H9 (cell line): Measurements from ENCODE around the gene NFE2. TPM values are rescaled to one million over a fixed set of nuclear protein-coding genes. Genes with fewer than 3 reads are reported as not detected.

ENCODE experiments used
- DNase-seq: peaks from one replicate; pipeline ENCODE4 v3.0.0-alpha.2; 2017
- H2AFZ ChIP-seq: one replicate; pipeline ENCODE4 v1.6.1; 2013; ENCODE audit warnings: mild to moderate bottlenecking, low read length, control low read depth, moderate library complexity
- H2AK5ac ChIP-seq: 2 replicates; pipeline ENCODE4 v1.6.1; 2013; ENCODE audit warnings: low read length, control low read depth, mixed read lengths; ENCODE audit not compliant: insufficient read length
- H2BK120ac ChIP-seq: one replicate; pipeline ENCODE4 v1.6.1; 2013; ENCODE audit warnings: low read depth, mild to moderate bottlenecking, low read length, control low read depth, inconsistent platforms; ENCODE audit not compliant: poor library complexity, severe bottlenecking
- H2BK12ac ChIP-seq: 2 replicates; pipeline ENCODE4 v1.6.1; 2013; ENCODE audit warnings: low read length, control low read depth, mixed read lengths, low read depth; ENCODE audit not compliant: insufficient read length
- H2BK15ac ChIP-seq: 2 replicates; pipeline ENCODE4 v1.6.1; 2013; ENCODE audit warnings: low read depth, low read length, control low read depth
- H2BK20ac ChIP-seq: one replicate; pipeline ENCODE4 v1.6.1; 2013; ENCODE audit warnings: low read depth, mild to moderate bottlenecking, low read length, control low read depth, inconsistent platforms; ENCODE audit not compliant: poor library complexity, severe bottlenecking
- H2BK5ac ChIP-seq: 2 replicates; pipeline ENCODE4 v1.6.1; 2013; ENCODE audit warnings: low read length, control low read depth, mixed read lengths; ENCODE audit not compliant: insufficient read length
- H3K14ac ChIP-seq: 2 replicates; pipeline ENCODE4 v1.6.1; 2013; ENCODE audit warnings: low read length, control low read depth; ENCODE audit not compliant: insufficient read depth
- H3K18ac ChIP-seq: 2 replicates; pipeline ENCODE4 v1.6.1; 2013; ENCODE audit warnings: low read depth, mild to moderate bottlenecking, mixed read lengths, low read length, control low read depth; ENCODE audit not compliant: insufficient read length
- H3K23ac ChIP-seq: 2 replicates; pipeline ENCODE4 v1.6.1; 2013; ENCODE audit warnings: low read length, control low read depth, mixed read lengths, low read depth; ENCODE audit not compliant: insufficient read length
- H3K23me2 ChIP-seq: 2 replicates; pipeline ENCODE4 v1.6.1; 2013; ENCODE audit warnings: low read depth, mild to moderate bottlenecking, mixed read lengths, low read length, control low read depth; ENCODE audit not compliant: insufficient read length, poor library complexity, severe bottlenecking
- H3K27ac ChIP-seq: 2 replicates; pipeline ENCODE4 v1.5.1; 2013; ENCODE audit warnings: low read length, control low read depth, mixed read lengths, low read depth; ENCODE audit not compliant: insufficient read length
- H3K27me3 ChIP-seq: 2 replicates; pipeline ENCODE4 v1.6.1; 2013; ENCODE audit warnings: low read length, control low read depth, inconsistent platforms; ENCODE audit not compliant: insufficient read depth
- H3K4ac ChIP-seq: 2 replicates; pipeline ENCODE4 v1.6.1; 2013; ENCODE audit warnings: low read depth, mild to moderate bottlenecking, control low read depth, inconsistent platforms, low read length, moderate library complexity
- H3K4me1 ChIP-seq: 2 replicates; pipeline ENCODE4 v1.6.1; 2013; ENCODE audit warnings: low read length, control low read depth, inconsistent platforms; ENCODE audit not compliant: insufficient read depth
- H3K4me2 ChIP-seq: 2 replicates; pipeline ENCODE4 v1.6.1; 2013; ENCODE audit warnings: low read length, control low read depth, mixed read lengths; ENCODE audit not compliant: insufficient read length, insufficient read depth
- H3K56ac ChIP-seq: 2 replicates; pipeline ENCODE4 v1.6.1; 2013; ENCODE audit warnings: low read depth, mild to moderate bottlenecking, mixed read lengths, low read length, control low read depth; ENCODE audit not compliant: insufficient read length
- H3K79me1 ChIP-seq: 2 replicates; pipeline ENCODE4 v1.6.1; 2013; ENCODE audit warnings: low read depth, mild to moderate bottlenecking, moderate library complexity, low read length, control low read depth, inconsistent platforms; ENCODE audit not compliant: insufficient read depth, poor library complexity, severe bottlenecking
- H3K79me2 ChIP-seq: 2 replicates; pipeline ENCODE4 v1.6.1; 2013; ENCODE audit warnings: low read length, control low read depth, inconsistent platforms; ENCODE audit not compliant: insufficient read depth
- H3K9ac ChIP-seq: 2 replicates; pipeline ENCODE4 v1.6.1; 2013; ENCODE audit warnings: low read length, control low read depth, mixed read lengths; ENCODE audit not compliant: insufficient read length; ENCODE audit errors: extremely low read depth
- H3K9me3 ChIP-seq: one replicate; pipeline ENCODE4 v1.6.1; 2013; ENCODE audit warnings: low read depth, low read length, inconsistent platforms; ENCODE audit not compliant: control insufficient read depth
- H3T11ph ChIP-seq: one replicate; pipeline ENCODE4 v1.6.1; 2013; ENCODE audit warnings: mild to moderate bottlenecking, low read length, control low read depth, inconsistent platforms
- H4K20me1 ChIP-seq: one replicate; pipeline ENCODE4 v1.6.1; 2013; ENCODE audit not compliant: control insufficient read depth, insufficient read length, insufficient read depth
- H4K5ac ChIP-seq: 2 replicates; pipeline ENCODE4 v1.6.1; 2013; ENCODE audit warnings: low read depth, mild to moderate bottlenecking, mixed read lengths, low read length, control low read depth; ENCODE audit not compliant: insufficient read length
- H4K8ac ChIP-seq: replicated peaks from 2 replicates; pipeline ENCODE4 v1.6.1; 2013; ENCODE audit warnings: low read length, control low read depth, mixed read lengths, low read depth; ENCODE audit not compliant: insufficient read length
- H4K91ac ChIP-seq: 2 replicates; pipeline ENCODE4 v1.6.1; 2013; ENCODE audit warnings: low read depth, mild to moderate bottlenecking, moderate library complexity, mixed read lengths, low read length, control low read depth; ENCODE audit not compliant: insufficient read length
- H3K27ac Mint-ChIP-seq, 3 experiments: 2 replicates in 2 of 3; 3 replicates in 1 of 3; pipeline ENCODE4 v1.8.0; 2020 to 2021; ENCODE audit warnings: mixed read lengths in 3 of 3, mild to moderate bottlenecking in 1 of 3, moderate library complexity in 1 of 3
- H3K27me3 Mint-ChIP-seq: 2 replicates; pipeline ENCODE4 v1.8.0; 2021; ENCODE audit warnings: low read depth, mild to moderate bottlenecking, moderate library complexity, mixed read lengths
- H3K36me3 Mint-ChIP-seq, 3 experiments: 2 replicates in 2 of 3; 3 replicates in 1 of 3; pipeline ENCODE4 v1.8.0; 2020 to 2021; ENCODE audit warnings: low read depth in 3 of 3, mixed read lengths in 3 of 3; ENCODE audit not compliant: insufficient read depth in 1 of 3
- H3K4me1 Mint-ChIP-seq, 2 experiments: 2 replicates each; pipeline ENCODE4 v1.8.0; 2020; ENCODE audit warnings: mixed read lengths in 2 of 2
- H3K4me3 Mint-ChIP-seq, 2 experiments: 2 replicates in 1 of 2; 3 replicates in 1 of 2; pipeline ENCODE4 v1.8.0; 2020 to 2021; ENCODE audit warnings: mild to moderate bottlenecking in 2 of 2, mixed read lengths in 2 of 2, moderate library complexity in 1 of 2
- H3K9me3 Mint-ChIP-seq, 2 experiments: 2 replicates in 1 of 2; 3 replicates in 1 of 2; pipeline ENCODE4 v1.8.0; 2020; ENCODE audit warnings: mild to moderate bottlenecking in 2 of 2, mixed read lengths in 2 of 2, moderate library complexity in 1 of 2
- WGBS: extraction: QIAGEN DNeasy Blood & Tissue Kit; methylation state at CpG from one replicate; pipeline ENCODE4 v1.1.7; 2013; ENCODE audit warnings: missing lambda C conversion rate, low lambda C conversion rate, mixed read lengths; ENCODE audit not compliant: insufficient read length; ENCODE audit errors: extremely low coverage; 5-methylcytosine and 5-hydroxymethylcytosine counted together
- total RNA-seq: library from RNA; stranded (reverse); gene quantifications from 2 replicates; pipeline ENCODE4 v1.2.1, GENCODE V29; 2021
- TF ChIP-seq, protein P1 (sequence below): fragments of 200-600 bp; sonication (generic); conservative IDR thresholded peaks from 3 replicates; pipeline ENCODE4 v1.8.0; 2021; ENCODE audit warnings: antibody characterized with exemption, mild to moderate bottlenecking

NFE2 gene
- total RNA-seq, 1 experiment from 2014 or later = 1.2 TPM

DNA sequence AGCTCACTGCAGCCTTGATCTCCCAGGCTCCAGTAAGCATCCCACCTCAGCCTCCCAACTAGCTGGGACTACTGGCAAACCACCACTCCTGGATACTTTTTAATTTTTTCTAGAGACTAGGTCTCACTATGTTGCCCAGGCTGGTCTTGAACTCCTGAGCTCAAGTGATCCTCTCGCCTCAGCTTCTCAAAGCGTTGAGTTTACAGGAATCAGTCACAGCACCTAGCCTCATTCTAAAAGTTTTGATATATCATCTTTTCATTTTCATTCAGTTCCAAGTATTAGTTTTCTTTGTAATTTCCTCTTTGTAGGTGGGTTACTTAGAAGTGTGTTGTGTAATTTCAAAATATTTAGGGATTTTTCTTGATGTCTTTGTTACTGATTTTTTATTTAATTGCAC is 30.5 kb downstream of the NFE2 start:
- Histone ChIP-seq H3K56ac (no peak overlapping the region), H2BK120ac (no peak overlapping the region), H3T11ph (no peak overlapping the region), H3K14ac (no peak overlapping the region), H2AFZ (no peak overlapping the region), H3K4me1 (no peaks in the 10 kb centered on the region), H2BK12ac (no peak overlapping the region), H2AK5ac (no peak overlapping the region), H3K27ac (no peak overlapping the region), H3K23me2 (no peaks in the 10 kb centered on the region), H2BK15ac (no peak overlapping the region), H4K20me1 (no peaks in the 10 kb centered on the region), H3K79me2 (no peaks in the 10 kb centered on the region; the same call in 1 of the 2 replicates), H3K27me3 (no peaks in the 10 kb centered on the region), H3K79me1 (no peaks in the 10 kb centered on the region), H3K4ac (no peak overlapping the region), H4K5ac (no peak overlapping the region), H3K18ac (no peak overlapping the region), H2BK20ac (no peak overlapping the region), H3K23ac (no peak overlapping the region), H3K9me3 (no peaks in the 10 kb centered on the region), H3K9ac (no peak overlapping the region), H4K8ac (no peak overlapping the region), H2BK5ac (no peak overlapping the region), H4K91ac (no peak overlapping the region), H3K4me2 (no peak overlapping the region)
- peak overlapping the region in 1 of 3 experiments; percentile 45; a peak in 2 of 7 replicates for H3K27ac Mint-ChIP-seq
- no peaks in the 10 kb centered on the region for H3K27me3 Mint-ChIP-seq
- DNase-seq = no peak
- TF ChIP-seq, protein P1, sequence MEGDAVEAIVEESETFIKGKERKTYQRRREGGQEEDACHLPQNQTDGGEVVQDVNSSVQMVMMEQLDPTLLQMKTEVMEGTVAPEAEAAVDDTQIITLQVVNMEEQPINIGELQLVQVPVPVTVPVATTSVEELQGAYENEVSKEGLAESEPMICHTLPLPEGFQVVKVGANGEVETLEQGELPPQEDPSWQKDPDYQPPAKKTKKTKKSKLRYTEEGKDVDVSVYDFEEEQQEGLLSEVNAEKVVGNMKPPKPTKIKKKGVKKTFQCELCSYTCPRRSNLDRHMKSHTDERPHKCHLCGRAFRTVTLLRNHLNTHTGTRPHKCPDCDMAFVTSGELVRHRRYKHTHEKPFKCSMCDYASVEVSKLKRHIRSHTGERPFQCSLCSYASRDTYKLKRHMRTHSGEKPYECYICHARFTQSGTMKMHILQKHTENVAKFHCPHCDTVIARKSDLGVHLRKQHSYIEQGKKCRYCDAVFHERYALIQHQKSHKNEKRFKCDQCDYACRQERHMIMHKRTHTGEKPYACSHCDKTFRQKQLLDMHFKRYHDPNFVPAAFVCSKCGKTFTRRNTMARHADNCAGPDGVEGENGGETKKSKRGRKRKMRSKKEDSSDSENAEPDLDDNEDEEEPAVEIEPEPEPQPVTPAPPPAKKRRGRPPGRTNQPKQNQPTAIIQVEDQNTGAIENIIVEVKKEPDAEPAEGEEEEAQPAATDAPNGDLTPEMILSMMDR = no peak
- no peaks in the 10 kb centered on the region for H3K9me3 Mint-ChIP-seq
- peaks cover 11 to 30% (median 21%) of the 10 kb centered on the region in 3 experiments; a peak in 6 of 7 replicates for H3K36me3 Mint-ChIP-seq
- peaks cover 0 to 6% of the 10 kb centered on the region in 2 experiments; a peak in 2 of 4 replicates for H3K4me1 Mint-ChIP-seq
- no peak overlapping the region for H3K4me3 Mint-ChIP-seq
- WGBS = no CpG with 5 or more reads among the region's 2 CpGs
